Right cardiac atrium (tissue), 5 donors: ENCODE data around the gene BLOC1S6. TPM values are rescaled to one million over a fixed set of nuclear protein-coding genes. Genes with fewer than 3 reads are reported as not detected.
A peak's percentile ranks its signal among the peaks of the same experiment; 100 is the strongest.

Experiments used
- ATAC-seq, 2 donors: fragments of 200-7000 bp; cut with Tn5 transposase; one replicate each; pipeline versions ENCODE4 v1.8.0 to v1.9.1; 2020; ENCODE audit warnings: moderate library complexity in 2 of 2, mild to moderate bottlenecking in 1 of 2
- DNase-seq, 3 donors: peaks; one replicate each; pipeline ENCODE4 v3.0.0-alpha.2; 2020
- H3K27ac ChIP-seq: one replicate; pipeline ENCODE4 v1.5.1; 2013; ENCODE audit warnings: mild to moderate bottlenecking, low read length, control low read depth, moderate library complexity
- H3K27me3 ChIP-seq: one replicate; pipeline ENCODE4 v1.6.1; 2013; ENCODE audit not compliant: control insufficient read depth, insufficient read depth
- H3K4me1 ChIP-seq: one replicate; pipeline ENCODE4 v1.6.1; 2013; ENCODE audit warnings: low read length; ENCODE audit not compliant: control insufficient read depth, insufficient read depth
- H3K4me3 ChIP-seq: one replicate; pipeline ENCODE4 v1.5.1; 2013; ENCODE audit warnings: low read length, control low read depth
- H3K9me3 ChIP-seq: one replicate; pipeline ENCODE4 v1.6.1; 2013; ENCODE audit warnings: low read length; ENCODE audit not compliant: control insufficient read depth
- WGBS: extraction: QIAGEN DNeasy Blood & Tissue Kit; methylation state at CpG from one replicate; pipeline ENCODE4 v1.1.7; 2013; 5-methylcytosine and 5-hydroxymethylcytosine counted together
- intact Hi-C, 4 donors: fragments of 100-400 bp; cut with DNase I; formaldehyde crosslinking; loops; one replicate each; pipeline versions ENCODE4 v1.11.0 to v1.14.0; 2022 to 2023
- polyA plus RNA-seq: library from polyadenylated mRNA; stranded (reverse); fragments of 200-250 nt; gene quantifications from one replicate; pipeline ENCODE4 v1.2.3, GENCODE V29; 2013
- total RNA-seq, 4 donors: library from RNA; stranded (reverse); fragmentation: NEBNext Ultra II Directional; extraction: Animal tissue kit (Norgen Biotek cat#: 25700); gene quantifications; one replicate each; pipeline ENCODE4 v1.2.1, GENCODE V29; 2021
- donor health status: healthy with polysubstance abuse.
- donor health status: DM: no; HTN: yes; CAD: no.
- donor health status: DM: no; HTN: no; CAD: no.
- donor health status: DM: no; HTN: yes; CAD: no; lungs with severe emphysema.
- donor health status: DM: yes; HTN: yes; CAD: no.

The BLOC1S6 gene
- total and polyA plus RNA-seq, 5 donors, result 18.5 to 37.8 (median 35.0) TPM

GRCh38 chr15:45555934-45556608 lies 31.1 kb upstream of the BLOC1S6 start:
- DNase-seq (no peak), ATAC-seq (no peak)
- 46% methylated on average over 3 of the region's 3 CpGs for WGBS
- Histone ChIP-seq H3K9me3 (no peaks in the 10 kb centered on the region), H3K27me3 (no peaks in the 10 kb centered on the region), H3K4me3 (no peak overlapping the region), H3K4me1 (no peaks in the 10 kb centered on the region), H3K27ac (no peak overlapping the region)
- intact Hi-C loops, result no loop called here

GRCh38 chr15:45572617-45573016 lies 14.6 kb upstream of the BLOC1S6 start:
- H3K27ac ChIP-seq, result no peak overlapping the region
- WGBS, result 61% methylated on average over 3 of the region's 3 CpGs
- ATAC-seq (no peak), DNase-seq (no peak)
- no peaks in the 10 kb centered on the region for H3K9me3 ChIP-seq
- no peaks in the 10 kb centered on the region for H3K4me1 ChIP-seq
- H3K27me3 ChIP-seq, result no peaks in the 10 kb centered on the region
- intact Hi-C loops, result no loop called here
- H3K4me3 ChIP-seq, result no peak overlapping the region

GRCh38 chr15:45573961-45574629 lies 13.1 kb upstream of the BLOC1S6 start:
- intact Hi-C loops, result no loop called here
- Histone ChIP-seq H3K4me3 (no peak overlapping the region), H3K27ac (no peak overlapping the region), H3K27me3 (no peaks in the 10 kb centered on the region), H3K4me1 (no peaks in the 10 kb centered on the region), H3K9me3 (no peaks in the 10 kb centered on the region)
- 79% methylated on average over 7 of the region's 7 CpGs for WGBS
- DNase-seq (no peak), ATAC-seq (no peak)

- no peak overlapping the region for H3K27ac ChIP-seq
- H3K9me3 ChIP-seq, result no peaks in the 10 kb centered on the region
- H3K4me1 ChIP-seq, result no peaks in the 10 kb centered on the region
- no peak overlapping the region for H3K4me3 ChIP-seq
- 95% methylated on average over 2 of the region's 2 CpGs for WGBS
- no peak for ATAC-seq
- no peak for DNase-seq
- no peaks in the 10 kb centered on the region for H3K27me3 ChIP-seq
- intact Hi-C loops, result loop anchor here in 1 of 4 donors (10.0 kb wide), 1 partner anchor 57 kb away; the partner anchor contains the start of gene SLC30A4
Measured at GRCh38 chr15:45581919-45582318, 5.3 kb upstream of the BLOC1S6 start.

GRCh38 chr15:45583731-45584639 lies 3.2 kb upstream of the BLOC1S6 start:
- no peaks in the 10 kb centered on the region for H3K27me3 ChIP-seq
- DNase-seq (peak in 1 of 3 donors; percentile 16), ATAC-seq (no peak)
- no peak overlapping the region for H3K4me3 ChIP-seq
- 81% methylated on average over 11 of the region's 11 CpGs for WGBS
- no peak overlapping the region for H3K27ac ChIP-seq
- H3K4me1 ChIP-seq, result peaks cover 4% of the 10 kb centered on the region
- no peaks in the 10 kb centered on the region for H3K9me3 ChIP-seq
- intact Hi-C loops, result loop anchor here in 1 of 4 donors (10.0 kb wide), 1 partner anchor 59 kb away; the partner anchor contains the start of gene SLC30A4

- H3K9me3 ChIP-seq, result no peaks in the 10 kb centered on the region
- H3K4me1 ChIP-seq, result peaks cover 4% of the 10 kb centered on the region
- no peak for ATAC-seq
- H3K27ac ChIP-seq, result no peak overlapping the region
- WGBS, result 66% methylated on average over 7 of the region's 7 CpGs
- intact Hi-C loops, result loop anchor here in 2 of 4 donors (5.0 to 10.0 kb wide), 2 partner anchors 60 to 63 kb away; partner anchors contain the start of gene SLC30A4 (in 2 of the 2)
- no peak for DNase-seq
- no peak overlapping the region for H3K4me3 ChIP-seq
- no peaks in the 10 kb centered on the region for H3K27me3 ChIP-seq
Measured at GRCh38 chr15:45585069-45585791, 1.9 kb upstream of the BLOC1S6 start.

- no peaks in the 10 kb centered on the region for H3K9me3 ChIP-seq
- DNase-seq (no peak), ATAC-seq (no peak)
- intact Hi-C loops, result loop anchor here in 2 of 4 donors (5.0 to 10.0 kb wide), 2 partner anchors 61 to 64 kb away; partner anchors contain the start of gene SLC30A4 (in 2 of the 2)
- H3K27ac ChIP-seq, result no peak overlapping the region
- H3K27me3 ChIP-seq, result no peaks in the 10 kb centered on the region
- 74% methylated on average over 3 of the region's 3 CpGs for WGBS
- peaks cover 4% of the 10 kb centered on the region for H3K4me1 ChIP-seq
- H3K4me3 ChIP-seq, result peak overlapping the region; percentile 77
Measured at GRCh38 chr15:45586125-45586524, 1.1 kb upstream of the BLOC1S6 start.

GRCh38 chr15:45586601-45587094 lies 531 bp upstream of the BLOC1S6 start:
- Histone ChIP-seq H3K9me3 (no peaks in the 10 kb centered on the region), H3K4me1 (peaks cover 4% of the 10 kb centered on the region), H3K27ac (peak overlapping the region; percentile 94), H3K27me3 (no peaks in the 10 kb centered on the region), H3K4me3 (peak overlapping the region; percentile 77)
- WGBS, result under 1% methylated on average over 14 of the region's 14 CpGs
- ATAC-seq (no peak), DNase-seq (no peak)
- intact Hi-C loops, result loop anchor here in 2 of 4 donors (5.0 to 10.0 kb wide), 2 partner anchors 62 to 64 kb away; partner anchors contain the start of gene SLC30A4 (in 2 of the 2)

- Histone ChIP-seq H3K4me3 (peak overlapping the region; percentile 77), H3K27ac (peak overlapping the region; percentile 94), H3K9me3 (no peaks in the 10 kb centered on the region), H3K4me1 (peaks cover 4% of the 10 kb centered on the region), H3K27me3 (no peaks in the 10 kb centered on the region)
- no peak for ATAC-seq
- 0% methylated on average over 4 of the region's 4 CpGs for WGBS
- DNase-seq, result no peak
- intact Hi-C loops, result loop anchor here in 2 of 4 donors (5.0 to 10.0 kb wide), 2 partner anchors 63 to 66 kb away; partner anchors contain the start of gene SLC30A4 (in 2 of the 2)
Measured at GRCh38 chr15:45587863-45588170, 638 bp downstream of the BLOC1S6 start.
